ENCODE results near the gene IGSF23.

IGSF23 gene

DNA sequence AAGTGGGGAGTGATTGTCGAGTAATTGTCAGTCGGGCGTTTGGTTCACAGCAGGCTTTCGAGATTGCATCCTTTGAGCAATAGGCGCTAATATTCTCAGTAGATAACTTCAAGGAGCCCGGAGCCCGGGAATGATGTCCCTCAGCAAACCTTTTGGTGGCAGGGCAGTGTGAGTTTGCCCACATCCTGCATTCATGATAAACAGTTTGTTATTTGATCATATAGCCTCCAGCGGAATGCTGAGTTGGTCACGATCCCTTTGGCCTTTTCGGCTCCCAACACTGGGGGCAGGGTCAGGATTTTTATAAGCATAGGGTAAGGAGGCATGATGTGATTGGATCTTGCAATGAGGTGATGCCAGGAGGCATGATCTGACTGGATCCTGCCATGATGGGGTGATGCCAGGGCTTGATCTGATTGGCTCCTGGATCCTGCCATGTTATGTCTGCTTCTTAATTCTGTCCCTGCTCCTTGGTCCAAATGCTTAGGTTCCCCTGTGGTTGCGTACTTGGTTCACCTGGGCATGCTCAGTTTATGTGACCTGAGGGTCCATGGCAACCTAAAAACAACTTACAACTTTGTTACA, 38.2 kb upstream of the IGSF23 start:
- TF ChIP-seq POLR2A (IDR thresholded peaks at IDR 0.05; ENCODE audit: low read depth, low read length) = no peak
- TF ChIP-seq POLR2AphosphoS5 (IDR thresholded peaks at IDR 0.05; ENCODE audit: low read depth, low read length) = no peak
- TF ChIP-seq TAF1 (IDR thresholded peaks at IDR 0.05; ENCODE audit: borderline replicate concordance, low read depth, low read length) = no peak
- no peak for FAIRE-seq

DNA sequence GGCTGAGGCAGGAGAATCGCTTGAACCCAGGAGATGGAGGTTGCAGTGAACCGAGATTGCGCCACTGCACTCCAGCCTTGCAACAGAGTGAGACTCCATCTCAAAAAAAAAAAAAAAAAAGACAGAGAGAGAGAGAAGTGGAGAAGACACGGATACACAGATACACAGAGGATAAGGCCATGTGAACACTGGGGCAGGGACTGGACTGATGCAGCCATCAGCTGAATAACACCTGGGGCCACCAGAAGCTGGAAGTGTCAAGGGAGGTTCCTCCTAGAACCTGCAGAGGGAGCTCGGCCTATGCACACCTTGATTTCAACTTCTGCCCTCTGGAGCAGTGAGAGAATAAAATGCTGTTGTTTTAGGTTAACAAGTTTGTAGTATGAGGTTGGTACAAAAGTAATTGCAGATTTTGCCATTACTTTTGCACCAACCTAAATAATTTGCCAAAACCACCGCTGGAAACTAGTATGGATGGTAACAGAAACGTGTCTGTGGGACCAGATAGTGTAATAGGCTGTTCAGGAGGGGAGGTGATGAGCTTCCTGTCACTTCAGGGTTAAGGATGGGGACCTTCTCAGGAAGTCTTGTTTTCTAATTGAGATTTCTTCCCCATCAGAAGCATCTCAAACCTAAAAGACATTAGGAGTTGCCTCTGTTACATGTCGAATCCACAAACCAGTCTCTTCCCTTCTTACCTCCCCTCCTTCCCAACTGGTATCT, 36.4 kb upstream of the IGSF23 start:
- TF ChIP-seq POLR2AphosphoS5 (IDR thresholded peaks at IDR 0.05; ENCODE audit: low read depth, low read length) (no peak), POLR2A (IDR thresholded peaks at IDR 0.05; ENCODE audit: low read depth, low read length) (no peak)
- DNase-seq (ENCODE audit: insufficient read length) (no peak), FAIRE-seq (no peak)

More for the DNA sequence above, 38.2 kb upstream of the IGSF23 start:
- no peak for DNase-seq (ENCODE audit: insufficient read length)

GRCh38 chr19:44577566-44577874, 35.8 kb upstream of the IGSF23 start:
- DNase-seq (ENCODE audit: insufficient read length) (no peak), FAIRE-seq (no peak)
- TF ChIP-seq TAF1 (IDR thresholded peaks at IDR 0.05; ENCODE audit: borderline replicate concordance, low read depth, low read length) = no peak
- no peak for TF ChIP-seq POLR2A (IDR thresholded peaks at IDR 0.05; ENCODE audit: low read depth, low read length)
- no peak for TF ChIP-seq POLR2AphosphoS5 (IDR thresholded peaks at IDR 0.05; ENCODE audit: low read depth, low read length)

- TF ChIP-seq TAF1 (IDR thresholded peaks at IDR 0.05; ENCODE audit: borderline replicate concordance, low read depth, low read length) (no peak), POLR2AphosphoS5 (IDR thresholded peaks at IDR 0.05; ENCODE audit: low read depth, low read length) (no peak), POLR2A (IDR thresholded peaks at IDR 0.05; ENCODE audit: low read depth, low read length) (no peak)
- DNase-seq (ENCODE audit: insufficient read length) (no peak), FAIRE-seq (no peak)
These were observed 33.5 kb upstream of the IGSF23 start for GRCh38 chr19:44579663-44580365.

DNA sequence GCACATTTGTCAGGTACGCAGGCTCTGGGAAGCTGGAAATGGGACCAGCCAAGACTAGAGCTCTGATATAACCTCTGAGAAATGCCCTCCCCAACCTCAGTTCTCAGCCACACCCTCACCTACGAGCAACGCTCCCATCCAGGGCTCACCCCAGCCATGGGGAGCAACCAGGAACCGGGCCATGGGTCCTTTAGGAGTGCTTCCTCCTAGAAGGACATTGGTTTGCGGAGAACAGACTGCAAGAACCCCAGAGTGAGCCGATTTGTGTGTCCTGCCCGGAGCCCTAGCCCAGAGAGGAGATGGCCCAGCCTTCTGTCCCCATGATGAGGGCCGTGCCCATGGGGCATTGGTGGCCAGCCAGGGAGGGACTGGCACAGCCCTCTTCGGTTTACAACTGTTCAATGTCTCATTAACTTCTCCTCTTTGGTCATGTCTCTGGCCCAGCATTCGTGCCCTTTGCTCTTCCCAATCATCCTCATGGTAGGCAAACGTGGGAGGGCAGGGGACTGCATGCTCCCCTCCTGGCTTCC, 32.9 kb upstream of the IGSF23 start:
- FAIRE-seq (no peak), DNase-seq (ENCODE audit: insufficient read length) (no peak)
- TF ChIP-seq POLR2A (IDR thresholded peaks at IDR 0.05; ENCODE audit: low read depth, low read length) (no peak), TAF1 (IDR thresholded peaks at IDR 0.05; ENCODE audit: borderline replicate concordance, low read depth, low read length) (no peak), POLR2AphosphoS5 (IDR thresholded peaks at IDR 0.05; ENCODE audit: low read depth, low read length) (no peak)

- no peak for DNase-seq (ENCODE audit: insufficient read length)
- no peak for FAIRE-seq
- no peak for TF ChIP-seq POLR2A (IDR thresholded peaks at IDR 0.05; ENCODE audit: low read depth, low read length)
These were observed 32.1 kb upstream of the IGSF23 start for GRCh38 chr19:44581288-44581687.

- no peak for TF ChIP-seq TAF1 (IDR thresholded peaks at IDR 0.05; ENCODE audit: borderline replicate concordance, low read depth, low read length)
- DNase-seq (ENCODE audit: insufficient read length) = no peak
- no peak for FAIRE-seq
These were observed 30.6 kb upstream of the IGSF23 start for GRCh38 chr19:44582581-44583265.

- TF ChIP-seq TAF1 (IDR thresholded peaks at IDR 0.05; ENCODE audit: borderline replicate concordance, low read depth, low read length) = no peak
- TF ChIP-seq POLR2AphosphoS5 (IDR thresholded peaks at IDR 0.05; ENCODE audit: low read depth, low read length) = no peak
- TF ChIP-seq POLR2A (IDR thresholded peaks at IDR 0.05; ENCODE audit: low read depth, low read length) = no peak
- FAIRE-seq (no peak), DNase-seq (ENCODE audit: insufficient read length) (no peak)
These were observed 27.8 kb upstream of the IGSF23 start for GRCh38 chr19:44585371-44586133.

DNA sequence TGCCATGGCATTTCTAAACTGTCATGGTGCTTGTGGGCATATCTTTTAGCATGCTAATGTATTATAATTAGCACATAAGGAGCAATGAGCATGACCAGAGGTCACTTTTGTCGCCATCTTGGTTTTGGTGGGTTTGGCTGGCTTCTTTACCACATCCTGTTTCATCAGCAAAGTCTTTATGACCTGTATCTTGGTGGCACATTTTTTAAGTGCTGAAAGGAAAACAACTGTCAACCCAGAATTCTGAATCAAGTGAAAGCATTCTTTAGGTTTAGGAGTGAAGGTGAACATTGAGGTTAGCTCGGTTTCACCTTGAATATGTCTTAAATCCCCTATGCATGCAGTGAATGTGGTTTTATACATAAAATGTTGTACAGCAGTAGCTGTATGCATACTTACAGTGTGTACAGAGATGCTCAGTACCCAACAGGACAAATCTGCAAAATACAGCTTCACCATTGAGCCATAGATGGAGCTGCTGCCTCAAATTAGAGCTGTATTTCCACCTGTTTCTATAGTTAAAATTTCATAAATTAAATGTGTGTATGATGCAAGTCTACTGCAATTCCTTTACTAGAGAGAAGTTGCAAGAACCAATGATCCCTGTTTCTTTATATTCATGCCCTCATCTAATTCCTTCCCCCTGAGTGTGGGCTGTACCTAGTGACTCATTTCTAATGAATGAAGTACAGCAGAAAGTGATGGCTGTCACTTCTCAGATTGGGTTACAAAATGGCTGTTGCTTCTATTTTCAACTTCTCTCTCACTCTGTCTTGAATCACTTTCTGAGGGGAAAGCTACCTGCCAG, 25.2 kb upstream of the IGSF23 start:
- FAIRE-seq = no peak
- no peak for DNase-seq (ENCODE audit: insufficient read length)

GRCh38 chr19:44588771-44589112, 24.6 kb upstream of the IGSF23 start:
- FAIRE-seq (no peak), DNase-seq (ENCODE audit: insufficient read length) (no peak)
- TF ChIP-seq TAF1 (IDR thresholded peaks at IDR 0.05; ENCODE audit: borderline replicate concordance, low read depth, low read length) (no peak), POLR2A (IDR thresholded peaks at IDR 0.05; ENCODE audit: low read depth, low read length) (no peak), POLR2AphosphoS5 (IDR thresholded peaks at IDR 0.05; ENCODE audit: low read depth, low read length) (no peak)

More for the DNA sequence above, 25.2 kb upstream of the IGSF23 start:
- TF ChIP-seq POLR2AphosphoS5 (IDR thresholded peaks at IDR 0.05; ENCODE audit: low read depth, low read length) = no peak
- no peak for TF ChIP-seq TAF1 (IDR thresholded peaks at IDR 0.05; ENCODE audit: borderline replicate concordance, low read depth, low read length)
- TF ChIP-seq POLR2A (IDR thresholded peaks at IDR 0.05; ENCODE audit: low read depth, low read length) = no peak
